Aortic smooth muscle cell (primary cell): Measurements from ENCODE around the gene ABHD12B. TPM values are rescaled to one million over a fixed set of nuclear protein-coding genes. Genes with fewer than 3 reads are reported as not detected.

Experiments
- total RNA-seq: library from RNA; depleted of rRNA; stranded (reverse); fragments of >200 nt; gene quantifications from 2 replicates; pipeline ENCODE4 v1.2.3, GENCODE V29; 2014

The ABHD12B gene, protein sequence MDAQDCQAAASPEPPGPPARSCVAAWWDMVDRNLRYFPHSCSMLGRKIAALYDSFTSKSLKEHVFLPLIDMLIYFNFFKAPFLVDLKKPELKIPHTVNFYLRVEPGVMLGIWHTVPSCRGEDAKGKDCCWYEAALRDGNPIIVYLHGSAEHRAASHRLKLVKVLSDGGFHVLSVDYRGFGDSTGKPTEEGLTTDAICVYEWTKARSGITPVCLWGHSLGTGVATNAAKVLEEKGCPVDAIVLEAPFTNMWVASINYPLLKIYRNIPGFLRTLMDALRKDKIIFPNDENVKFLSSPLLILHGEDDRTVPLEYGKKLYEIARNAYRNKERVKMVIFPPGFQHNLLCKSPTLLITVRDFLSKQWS
- total RNA-seq = not detected in 2 replicates

DNA sequence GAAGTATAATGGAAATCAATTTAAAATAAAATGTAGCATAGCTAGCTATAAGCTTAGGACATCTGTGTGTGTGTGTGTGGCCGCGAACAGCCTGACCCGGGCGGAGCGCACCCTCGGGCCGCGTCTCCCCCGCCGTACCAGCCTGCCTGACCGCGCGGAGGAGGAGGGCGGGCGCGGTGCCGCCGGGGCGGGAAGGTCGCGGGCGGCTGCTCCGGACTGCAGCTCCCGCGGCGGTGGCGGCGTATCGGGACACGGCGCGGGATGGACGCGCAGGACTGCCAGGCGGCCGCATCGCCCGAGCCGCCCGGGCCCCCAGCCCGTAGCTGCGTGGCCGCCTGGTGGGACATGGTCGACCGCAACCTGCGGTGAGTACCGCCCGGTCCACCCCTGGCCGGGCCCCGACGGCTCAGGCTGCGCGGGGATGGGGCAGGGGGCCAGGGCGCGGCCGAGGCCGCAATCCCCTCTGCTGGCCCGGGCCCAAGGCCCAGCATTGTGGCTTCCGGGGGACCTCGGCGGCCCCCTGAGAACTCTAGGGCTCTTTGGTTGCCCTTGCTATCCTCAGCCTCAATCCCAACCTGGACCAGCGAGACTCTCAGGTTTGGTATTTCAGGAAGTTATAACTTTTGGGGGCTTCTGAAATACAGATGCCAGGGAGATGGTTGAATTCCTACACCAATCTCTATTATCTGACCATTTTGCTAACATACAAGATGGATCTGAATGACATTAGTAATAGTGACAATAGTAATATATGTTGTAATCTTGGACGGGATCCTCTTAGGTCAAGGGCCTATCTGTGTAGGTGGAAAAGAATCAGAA lies at the start of gene ABHD12B:
TSS of gene ABHD12B (plus strand) at position 140 of the 819 bp plus-strand sequence. CDS start at position 262, 122 bp downstream.

DNA sequence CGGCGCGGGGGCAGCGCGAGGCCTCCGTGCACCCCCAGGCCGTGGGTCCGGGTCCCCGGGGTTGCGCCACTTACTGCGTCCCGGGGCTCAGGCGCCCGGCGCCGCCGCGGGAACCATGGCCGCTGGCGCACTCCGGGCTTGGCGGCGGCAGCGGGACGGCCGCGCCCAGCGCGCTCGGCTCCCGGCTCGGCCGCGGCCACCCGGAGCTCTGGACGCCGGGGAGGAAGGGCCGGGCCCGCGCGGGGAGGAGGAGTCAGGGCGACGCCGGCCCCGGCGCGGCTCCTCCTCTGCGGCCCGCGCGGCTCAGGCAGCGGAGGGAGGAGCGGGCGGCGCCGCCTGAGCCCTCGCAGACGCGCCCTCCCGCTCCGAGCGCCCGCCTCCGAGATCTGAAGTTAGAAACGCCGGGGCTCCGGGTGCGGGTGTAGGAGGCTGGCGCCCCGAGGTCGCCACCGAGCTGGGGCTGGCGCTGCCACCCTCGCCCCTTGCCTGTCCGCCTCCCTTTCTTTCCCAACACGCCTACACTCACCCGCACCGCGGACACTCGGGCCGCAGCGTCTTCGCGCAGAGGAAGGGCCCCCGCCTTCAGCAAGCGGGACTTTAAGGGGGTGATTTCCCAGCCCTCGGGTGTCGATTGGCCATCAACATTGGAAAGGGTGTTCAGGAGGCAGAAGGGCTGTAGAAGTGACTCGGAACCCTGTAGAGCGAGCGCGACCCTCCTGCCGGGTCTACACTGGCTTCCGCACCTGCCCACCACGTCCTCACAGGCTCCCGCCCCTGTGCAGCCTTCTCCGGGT lies 40.7 kb upstream of the ABHD12B start, which contains the start of gene NIN:
TSS of gene NIN (minus strand) at position 231 of the 794 bp plus-strand sequence. CDS start 9,106 bp downstream, outside the sequence.

DNA sequence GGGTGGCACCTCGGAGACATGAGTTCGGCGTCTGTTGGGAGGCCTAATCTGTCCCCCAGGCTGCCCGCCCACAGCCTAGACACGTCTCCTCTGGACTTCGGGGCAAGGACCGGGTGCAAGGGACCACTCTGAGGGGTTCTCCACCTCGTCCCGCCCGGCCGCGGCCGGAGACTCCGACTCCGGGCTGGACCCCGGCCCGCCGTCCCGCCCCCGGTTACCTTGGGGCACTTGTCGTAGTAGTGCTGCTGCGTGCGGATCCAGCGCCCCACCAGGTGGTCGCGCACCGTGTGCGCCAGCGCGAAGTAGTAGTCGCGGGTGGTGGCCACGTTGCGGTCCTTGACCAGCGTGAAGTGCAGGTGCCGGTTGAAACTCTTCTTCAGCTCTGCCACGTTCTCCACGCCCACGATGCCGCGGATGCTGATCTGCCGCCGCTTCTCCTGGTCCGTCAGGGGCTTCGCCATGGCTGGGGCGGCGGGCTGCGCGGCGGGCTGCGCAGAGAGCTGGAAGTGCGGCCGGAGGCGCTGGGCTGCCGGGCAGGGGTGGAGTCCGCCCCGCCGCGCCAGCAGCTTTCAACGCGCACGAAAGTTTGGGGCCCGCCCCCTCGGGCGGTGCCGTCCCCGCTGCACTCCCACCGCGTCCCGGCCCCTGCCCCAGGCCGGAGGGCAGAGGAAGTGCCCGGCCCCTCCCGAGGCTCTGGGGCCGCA lies 72.2 kb downstream of the ABHD12B start, which contains the start of gene PYGL:
TSS of gene PYGL (minus strand) at position 541 of the 704 bp plus-strand sequence. CDS start at position 461, 80 bp downstream.

Other genes with a start within 250 kb of the ABHD12B start
- gene SAV1, start 203.7 kb upstream of the ABHD12B start, total RNA-seq = 14.7 and 19.5 TPM in 2 replicates
- 31.2 and 33.5 TPM in 2 replicates for gene NIN, start 40.9 kb upstream of the ABHD12B start, total RNA-seq
- 23.0 and 31.6 TPM in 2 replicates for gene PYGL, start 72.4 kb downstream of the ABHD12B start, total RNA-seq
- gene TRIM9, start 223.1 kb downstream of the ABHD12B start, total RNA-seq = 0.19 and 0.26 TPM in 2 replicates